ENCODE measurements around the gene ARHGAP4.

Gene ARHGAP4

DNA sequence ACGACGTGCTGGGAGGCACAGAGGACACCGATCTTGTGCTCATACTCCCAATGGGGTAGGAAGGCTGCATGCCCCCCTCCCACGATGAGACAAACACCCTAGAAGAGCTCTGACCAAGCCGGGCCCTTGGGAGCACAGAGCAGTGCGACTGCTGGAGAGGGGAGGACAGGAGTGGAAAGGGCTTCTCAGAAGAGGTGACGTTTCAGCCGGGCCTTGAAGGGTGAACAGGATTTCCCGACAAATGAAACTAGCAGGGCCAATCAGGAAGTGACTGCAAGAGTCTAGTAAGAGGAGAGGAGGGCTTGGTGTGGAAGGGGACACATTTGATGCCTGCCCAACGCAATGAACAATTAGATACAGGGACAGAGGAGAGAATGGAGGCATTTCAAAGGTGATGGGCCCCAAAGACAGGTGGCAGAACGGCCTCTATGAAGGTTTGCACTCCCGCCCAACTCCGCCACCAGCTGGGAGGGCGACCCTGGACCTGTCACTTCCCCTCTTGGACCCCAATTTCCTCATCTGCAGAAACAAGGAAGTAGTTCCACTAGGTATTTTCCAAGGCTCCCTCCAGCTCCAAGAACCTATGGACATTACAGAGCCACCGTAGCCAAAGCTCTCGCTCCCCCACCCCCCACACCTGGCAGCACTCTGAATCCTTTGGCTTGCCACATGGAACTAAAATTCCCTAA lies 41.6 kb upstream of the ARHGAP4 start:
- Mint-ChIP-seq H3K4me1 (peaks cover 38% of the 10 kb centered on the region), H3K9me3 (no peaks in the 10 kb centered on the region), H3K27me3 (no peaks in the 10 kb centered on the region), H3K4me3 (peak overlapping the region; percentile 100), H3K27ac (peak overlapping the region; percentile 88 to 98)
- DNase-seq (peak in 1 of 2 donors; percentile 29), ATAC-seq (peak; percentile 1)

DNA sequence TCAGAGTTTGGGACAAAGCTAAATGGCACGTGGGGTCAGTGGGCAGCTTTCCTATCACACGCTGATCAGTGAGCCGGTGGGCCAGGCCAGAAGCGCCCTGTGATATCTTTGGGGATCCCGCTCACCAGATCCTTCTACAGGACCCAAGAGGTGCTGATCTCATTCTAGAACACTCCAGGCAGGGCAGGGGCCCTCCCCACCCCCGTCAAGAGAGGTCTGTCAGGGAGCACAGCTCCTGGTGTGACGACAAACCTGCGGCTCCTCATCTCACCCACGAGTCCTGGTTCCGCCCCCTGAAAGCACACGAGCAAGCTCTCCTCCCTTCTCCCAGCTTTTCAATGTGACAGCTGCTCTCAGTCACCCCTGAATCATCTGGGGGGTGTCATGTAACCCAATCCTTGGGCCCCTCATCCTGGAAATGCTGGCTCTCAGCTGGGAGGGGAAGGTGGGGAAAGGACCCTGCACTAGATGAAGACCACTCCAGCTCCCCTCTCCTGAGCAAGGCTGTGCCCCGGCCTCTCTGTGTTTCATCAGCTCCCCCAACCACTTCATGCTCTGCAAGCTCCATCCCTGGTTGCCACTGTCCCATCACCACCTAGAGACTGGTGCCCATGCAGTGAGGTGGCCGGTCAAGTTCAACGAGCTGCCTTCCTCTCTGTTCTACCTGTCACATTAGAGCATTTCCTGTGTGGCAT lies 40.9 kb upstream of the ARHGAP4 start:
- ATAC-seq (peak; percentile 66), DNase-seq (peak in 1 of 2 donors; percentile 59)
- H3K9me3 Mint-ChIP-seq = no peaks in the 10 kb centered on the region
- H3K27ac Mint-ChIP-seq = peak overlapping the region; percentile 88 to 98
- no peaks in the 10 kb centered on the region for H3K27me3 Mint-ChIP-seq
- H3K4me1 Mint-ChIP-seq = peaks cover 38% of the 10 kb centered on the region
- peak overlapping the region; percentile 100 for H3K4me3 Mint-ChIP-seq

GRCh38 chrX:153966283-153966688 lies 40.2 kb upstream of the ARHGAP4 start:
- H3K4me3 Mint-ChIP-seq = peak overlapping the region; percentile 100
- H3K27me3 Mint-ChIP-seq = no peaks in the 10 kb centered on the region
- ATAC-seq (no peak), DNase-seq (no peak)
- no peaks in the 10 kb centered on the region for H3K9me3 Mint-ChIP-seq
- peaks cover 38% of the 10 kb centered on the region for H3K4me1 Mint-ChIP-seq
- peak overlapping the region in 1 of 2 donors; percentile 98 for H3K27ac Mint-ChIP-seq

GRCh38 chrX:153965406-153965805 lies 39.3 kb upstream of the ARHGAP4 start:
- H3K27me3 Mint-ChIP-seq = no peaks in the 10 kb centered on the region
- H3K27ac Mint-ChIP-seq = peak overlapping the region in 1 of 2 donors; percentile 59
- H3K9me3 Mint-ChIP-seq = no peaks in the 10 kb centered on the region
- peaks cover 38% of the 10 kb centered on the region for H3K4me1 Mint-ChIP-seq
- DNase-seq (no peak), ATAC-seq (no peak)
- H3K4me3 Mint-ChIP-seq = peak overlapping the region; percentile 13 to 31

- H3K27ac Mint-ChIP-seq = peak overlapping the region in 1 of 2 donors; percentile 54
- no peak overlapping the region for H3K4me3 Mint-ChIP-seq
- ATAC-seq (no peak), DNase-seq (no peak)
- no peaks in the 10 kb centered on the region for H3K27me3 Mint-ChIP-seq
- peaks cover 38% of the 10 kb centered on the region for H3K4me1 Mint-ChIP-seq
- H3K9me3 Mint-ChIP-seq = no peaks in the 10 kb centered on the region
Observed at GRCh38 chrX:153964105-153964504, 38.0 kb upstream of the ARHGAP4 start.

GRCh38 chrX:153963546-153963945 lies 37.5 kb upstream of the ARHGAP4 start:
- no peaks in the 10 kb centered on the region for H3K27me3 Mint-ChIP-seq
- DNase-seq = no peak
- peaks cover 38% of the 10 kb centered on the region for H3K4me1 Mint-ChIP-seq
- no peak for ATAC-seq
- H3K9me3 Mint-ChIP-seq = no peaks in the 10 kb centered on the region
- no peak overlapping the region for H3K27ac Mint-ChIP-seq
- H3K4me3 Mint-ChIP-seq = no peak overlapping the region

DNA sequence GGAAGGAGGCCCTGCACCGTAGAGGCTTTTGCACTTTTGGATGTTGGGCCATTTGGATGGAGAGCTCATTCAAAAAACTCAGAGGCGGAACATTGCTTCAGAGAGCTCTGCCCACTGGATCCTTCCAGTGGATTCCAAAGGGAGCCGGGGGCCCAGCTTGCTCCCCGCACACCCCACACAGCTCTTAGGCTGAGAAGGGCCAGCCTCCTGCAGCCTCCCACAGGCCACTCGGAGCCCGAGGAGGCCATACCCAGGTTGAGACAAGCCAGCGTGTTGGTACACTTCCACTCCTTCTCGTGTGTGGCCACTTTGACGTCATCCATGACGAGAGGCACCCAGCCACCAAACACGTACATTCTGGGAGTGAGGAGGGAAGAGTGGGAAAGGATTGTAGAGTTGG lies 35.2 kb upstream of the ARHGAP4 start:
- Mint-ChIP-seq H3K27ac (no peak overlapping the region), H3K4me3 (no peak overlapping the region), H3K27me3 (no peaks in the 10 kb centered on the region), H3K9me3 (no peaks in the 10 kb centered on the region), H3K4me1 (peaks cover 18% of the 10 kb centered on the region)
- DNase-seq (no peak), ATAC-seq (no peak)

- Mint-ChIP-seq H3K4me1 (peaks cover 18% of the 10 kb centered on the region), H3K9me3 (no peaks in the 10 kb centered on the region), H3K27ac (no peak overlapping the region), H3K4me3 (no peak overlapping the region), H3K27me3 (no peaks in the 10 kb centered on the region)
- ATAC-seq (no peak), DNase-seq (no peak)
Observed at GRCh38 chrX:153960786-153961185, 34.7 kb upstream of the ARHGAP4 start.

GRCh38 chrX:153960077-153960476 lies 34.0 kb upstream of the ARHGAP4 start:
- peak overlapping the region in 1 of 2 donors; percentile 93 for H3K27ac Mint-ChIP-seq
- no peaks in the 10 kb centered on the region for H3K9me3 Mint-ChIP-seq
- DNase-seq (no peak), ATAC-seq (no peak)
- no peaks in the 10 kb centered on the region for H3K27me3 Mint-ChIP-seq
- peaks cover 18% of the 10 kb centered on the region for H3K4me1 Mint-ChIP-seq
- no peak overlapping the region for H3K4me3 Mint-ChIP-seq

DNA sequence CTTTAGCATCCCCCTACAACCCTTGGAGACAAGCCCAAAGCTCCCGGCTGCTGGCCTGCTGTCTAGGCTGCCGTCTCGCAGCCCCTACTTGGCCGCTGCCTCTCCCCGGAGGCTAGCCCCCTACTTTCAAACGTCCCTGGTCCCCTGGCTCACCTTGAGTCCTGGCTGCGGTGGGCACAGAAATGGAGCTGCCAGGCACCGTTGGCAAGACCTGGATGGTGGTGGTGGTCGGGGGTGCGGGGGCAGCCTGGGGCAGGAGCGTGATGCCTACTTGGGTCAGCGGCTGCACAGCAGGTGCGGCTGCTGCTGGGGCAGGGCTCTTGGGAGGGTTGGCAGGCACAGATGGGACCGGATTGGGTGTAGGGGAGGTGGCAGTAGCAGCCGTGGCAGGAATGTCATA lies 33.6 kb upstream of the ARHGAP4 start:
- Mint-ChIP-seq H3K9me3 (no peaks in the 10 kb centered on the region), H3K4me1 (peaks cover 16% of the 10 kb centered on the region), H3K27ac (no peak overlapping the region), H3K27me3 (no peaks in the 10 kb centered on the region), H3K4me3 (no peak overlapping the region)
- DNase-seq = no peak
- ATAC-seq = no peak

- no peak for ATAC-seq
- no peak for DNase-seq
- peaks cover 22% of the 10 kb centered on the region for H3K4me1 Mint-ChIP-seq
- no peaks in the 10 kb centered on the region for H3K9me3 Mint-ChIP-seq
- H3K27me3 Mint-ChIP-seq = no peaks in the 10 kb centered on the region
- no peak overlapping the region for H3K4me3 Mint-ChIP-seq
- no peak overlapping the region for H3K27ac Mint-ChIP-seq
Observed at GRCh38 chrX:153958605-153959004, 32.5 kb upstream of the ARHGAP4 start.

GRCh38 chrX:153957224-153957623 lies 31.2 kb upstream of the ARHGAP4 start:
- no peak for ATAC-seq
- H3K9me3 Mint-ChIP-seq = no peaks in the 10 kb centered on the region
- DNase-seq = no peak
- peak overlapping the region in 1 of 2 donors; percentile 44 for H3K27ac Mint-ChIP-seq
- no peak overlapping the region for H3K4me3 Mint-ChIP-seq
- no peaks in the 10 kb centered on the region for H3K27me3 Mint-ChIP-seq
- H3K4me1 Mint-ChIP-seq = peaks cover 32% of the 10 kb centered on the region

DNA sequence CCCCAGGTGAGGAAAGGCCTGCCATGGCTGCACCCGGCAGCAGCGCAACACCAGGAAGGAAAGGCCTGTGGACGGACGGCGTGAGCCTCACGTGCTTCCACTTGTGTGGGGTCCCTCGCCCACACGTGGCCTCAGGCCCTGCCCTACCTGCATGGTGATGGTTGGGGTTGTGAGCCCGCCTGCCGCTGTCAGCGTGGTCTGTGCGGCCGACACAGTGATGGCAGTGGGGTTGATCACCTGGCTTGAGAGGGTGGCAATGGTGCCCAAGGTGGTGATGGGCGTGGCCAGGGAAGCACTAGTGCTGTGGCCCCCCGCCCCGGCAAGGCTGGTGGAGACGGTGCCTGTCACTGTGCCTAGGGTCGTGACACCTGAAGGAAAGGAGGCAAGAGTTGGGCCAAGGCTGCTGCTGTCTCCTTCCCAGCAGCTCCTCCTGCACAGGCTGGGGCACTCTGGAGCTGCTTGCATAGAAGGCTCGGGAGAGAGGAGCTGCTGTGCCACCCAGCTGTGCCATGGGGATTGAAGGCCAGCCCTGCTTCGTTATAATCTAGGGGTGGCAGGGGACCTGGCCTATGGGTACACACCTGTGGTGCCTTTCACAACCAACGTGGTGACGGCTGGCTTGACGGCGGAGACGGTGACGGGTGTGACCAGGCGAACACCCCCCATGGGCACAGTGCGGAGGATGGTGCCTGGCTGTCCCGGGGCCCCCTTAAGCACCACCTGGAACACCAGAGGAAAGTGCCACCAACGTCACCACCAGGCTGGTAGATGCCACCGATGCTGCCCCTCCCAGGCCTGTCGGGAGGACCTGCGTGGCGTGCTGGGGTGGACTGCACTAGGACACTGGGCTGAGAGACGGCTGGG lies 30.2 kb upstream of the ARHGAP4 start:
- Mint-ChIP-seq H3K4me3 (no peak overlapping the region), H3K9me3 (no peaks in the 10 kb centered on the region), H3K27me3 (no peaks in the 10 kb centered on the region), H3K27ac (peak overlapping the region in 1 of 2 donors; percentile 60), H3K4me1 (peaks cover 37% of the 10 kb centered on the region)
- no peak for ATAC-seq
- no peak for DNase-seq

GRCh38 chrX:153955228-153955732 lies 29.2 kb upstream of the ARHGAP4 start:
- Mint-ChIP-seq H3K27ac (peak overlapping the region in 1 of 2 donors; percentile 93), H3K4me1 (peaks cover 47% of the 10 kb centered on the region), H3K4me3 (no peak overlapping the region), H3K27me3 (no peaks in the 10 kb centered on the region), H3K9me3 (no peaks in the 10 kb centered on the region)
- no peak for ATAC-seq
- DNase-seq = no peak

GRCh38 chrX:153954558-153955227 lies 28.6 kb upstream of the ARHGAP4 start:
- no peak for ATAC-seq
- Mint-ChIP-seq H3K4me3 (no peak overlapping the region), H3K4me1 (peaks cover 53% of the 10 kb centered on the region), H3K27me3 (no peaks in the 10 kb centered on the region), H3K27ac (no peak overlapping the region), H3K9me3 (no peaks in the 10 kb centered on the region)
- DNase-seq = no peak
